ENCODE data around the gene MAP4. TPM values are rescaled to one million over a fixed set of nuclear protein-coding genes. Genes with fewer than 3 reads are reported as not detected.
A peak's percentile ranks its signal among the peaks of the same experiment; 100 is the strongest.

Gene MAP4
- total and polyA plus RNA-seq, 2 donors (not counting 3 experiments of a cell fraction or from before 2014, with no cell fraction given) = 121 to 290 TPM

GRCh38 chr3:47877719-47878118, 138.5 kb downstream of the MAP4 start:
- H4K20me1 ChIP-seq (replicated peaks; ENCODE audit: control insufficient read depth, extremely low read depth, insufficient read depth, low read length) = no peaks in the 10 kb centered on the region
- H3K36me3 ChIP-seq (ENCODE audit: control insufficient read depth in 2 of 2, extremely low read depth in 1 of 2, insufficient read depth in 2 of 2, low read length in 2 of 2) = peaks cover 5 to 11% of the 10 kb centered on the region in 2 experiments
- DNase-seq (ENCODE audit: low read depth, low spot score) = peak; percentile 79
- H3K4me1 ChIP-seq (ENCODE audit: control insufficient read depth, extremely low read depth, insufficient read depth, low read length) = peaks cover 20% of the 10 kb centered on the region
- H3K27ac ChIP-seq (ENCODE audit: insufficient read depth, low read depth, low read length) = peak overlapping the region; percentile 72
- TF ChIP-seq JUN (IDR thresholded peaks at IDR 0.05; ENCODE audit: borderline replicate concordance, insufficient read depth, insufficient read length, low read depth) (peak; percentile 18), GATA2 (IDR thresholded peaks at IDR 0.05; ENCODE audit: insufficient read depth, insufficient read length, low read depth, low read length) (peak; percentile 64), POLR2AphosphoS5 (IDR thresholded peaks at IDR 0.05; ENCODE audit: insufficient read depth, low read depth, low read length) (no peak)
- intact Hi-C loops (cut with micrococcal nuclease) (loop anchor here (1.0 to 2.0 kb wide), 2 partner anchors 113 to 274 kb away; no protein-coding TSS in a partner anchor), dilution Hi-C loops (cut with MboI; ENCODE audit: extremely low pct_ligation_motif_present, low sequenced_read_pairs) (no loop called here)
- H3K79me2 ChIP-seq (ENCODE audit: control insufficient read depth, insufficient read depth, low read length) = peaks cover 5% of the 10 kb centered on the region
- H2AFZ ChIP-seq (ENCODE audit: low read depth, low read length) = no peak overlapping the region
- FAIRE-seq = peak; percentile 73
- CTCF ChIA-PET = interaction anchor here (0.5 to 2.4 kb wide), 9 partner anchors 11 to 281 kb away, joined by 3 to 14 read pairs (median 7); no protein-coding TSS in a partner anchor
- no peak overlapping the region for H3K4me3 ChIP-seq (replicated peaks in 1 of 3; ENCODE audit: insufficient read depth in 1 of 3, low read depth in 1 of 3, low read length in 3 of 3)
- POLR2A ChIA-PET = no interaction called here
- peak overlapping the region; percentile 31 for H3K4me2 ChIP-seq (ENCODE audit: insufficient read depth, low read length)
- H3K9ac ChIP-seq (replicated peaks; ENCODE audit: extremely low read depth, insufficient read depth, low read length) = no peak overlapping the region
- no peaks in the 10 kb centered on the region for H3K9me1 ChIP-seq (replicated peaks; ENCODE audit: control insufficient read depth, extremely low read depth, insufficient read depth, low read length)
- BruUV-seq (replicated peaks) = no TSS peak
- H3K9me3 ChIP-seq (replicated peaks; ENCODE audit: control insufficient read depth, insufficient read depth, low read length) = no peaks in the 10 kb centered on the region
- H3K27me3 ChIP-seq (ENCODE audit: control insufficient read depth in 2 of 2, insufficient read depth in 2 of 2, low read length in 2 of 2) = no peaks in the 10 kb centered on the region

- H4K20me1 ChIP-seq (replicated peaks; ENCODE audit: control insufficient read depth, extremely low read depth, insufficient read depth, low read length) = no peaks in the 10 kb centered on the region
- TF ChIP-seq FOS (IDR thresholded peaks at IDR 0.05; ENCODE audit: borderline replicate concordance, insufficient read depth, low read length) (no peak), JUN (IDR thresholded peaks at IDR 0.05; ENCODE audit: borderline replicate concordance, insufficient read depth, insufficient read length, low read depth) (peak; percentile 50), GATA2 (IDR thresholded peaks at IDR 0.05; ENCODE audit: insufficient read depth, insufficient read length, low read depth, low read length) (no peak)
- BruUV-seq (replicated peaks) = no TSS peak
- H3K36me3 ChIP-seq (ENCODE audit: control insufficient read depth in 2 of 2, extremely low read depth in 1 of 2, insufficient read depth in 2 of 2, low read length in 2 of 2) = peaks cover 5 to 11% of the 10 kb centered on the region in 2 experiments
- no peak overlapping the region for H3K4me3 ChIP-seq (replicated peaks in 1 of 3; ENCODE audit: insufficient read depth in 1 of 3, low read depth in 1 of 3, low read length in 3 of 3)
- no peak overlapping the region for H2AFZ ChIP-seq (ENCODE audit: low read depth, low read length)
- peak overlapping the region; percentile 31 for H3K4me2 ChIP-seq (ENCODE audit: insufficient read depth, low read length)
- DNase-seq (ENCODE audit: low read depth, low spot score) (peak; percentile 46), FAIRE-seq (peak; percentile 18)
- peaks cover 20% of the 10 kb centered on the region for H3K4me1 ChIP-seq (ENCODE audit: control insufficient read depth, extremely low read depth, insufficient read depth, low read length)
- CTCF ChIA-PET = interaction anchor here (0.5 to 2.4 kb wide), 8 partner anchors 11 to 281 kb away, joined by 3 to 14 read pairs (median 7); no protein-coding TSS in a partner anchor
- H3K79me2 ChIP-seq (ENCODE audit: control insufficient read depth, insufficient read depth, low read length) = peaks cover 5% of the 10 kb centered on the region
- H3K27ac ChIP-seq (ENCODE audit: insufficient read depth, low read depth, low read length) = peak overlapping the region; percentile 72
- H3K9me3 ChIP-seq (replicated peaks; ENCODE audit: control insufficient read depth, insufficient read depth, low read length) = no peaks in the 10 kb centered on the region
- no peaks in the 10 kb centered on the region for H3K27me3 ChIP-seq (ENCODE audit: control insufficient read depth in 2 of 2, insufficient read depth in 2 of 2, low read length in 2 of 2)
- dilution Hi-C loops (cut with MboI; ENCODE audit: extremely low pct_ligation_motif_present, low sequenced_read_pairs) (no loop called here), intact Hi-C loops (cut with micrococcal nuclease) (loop anchor here (1.0 to 2.0 kb wide), 2 partner anchors 114 to 274 kb away; no protein-coding TSS in a partner anchor)
- H3K9me1 ChIP-seq (replicated peaks; ENCODE audit: control insufficient read depth, extremely low read depth, insufficient read depth, low read length) = no peaks in the 10 kb centered on the region
- H3K9ac ChIP-seq (replicated peaks; ENCODE audit: extremely low read depth, insufficient read depth, low read length) = no peak overlapping the region
- POLR2A ChIA-PET = no interaction called here
Measured at GRCh38 chr3:47877290-47877689, 138.9 kb downstream of the MAP4 start.

All from endothelial cell of umbilical vein (primary cell).